ENCODE measurements around the gene HFM1. TPM values are rescaled to one million over a fixed set of nuclear protein-coding genes. Genes with fewer than 3 reads are reported as not detected.

The HFM1 gene

DNA sequence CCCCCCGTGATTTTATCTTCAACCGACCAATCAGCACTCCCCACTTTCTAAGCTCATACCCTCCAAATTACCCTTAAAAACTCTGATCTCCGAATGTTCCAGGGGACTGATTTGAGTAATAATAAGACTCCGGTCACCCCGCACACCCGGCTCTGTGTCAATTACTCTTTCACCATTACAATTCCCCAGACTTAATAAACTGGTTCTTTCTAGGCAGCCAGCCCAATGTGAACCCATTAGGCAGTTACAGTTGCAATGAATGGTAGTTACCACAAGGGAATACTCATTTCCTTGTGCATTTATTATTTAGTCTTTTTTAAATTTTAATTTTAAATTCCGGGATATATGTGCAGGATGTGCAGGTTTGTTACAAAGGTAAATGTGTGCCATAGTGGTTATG lies 177.9 kb downstream of the HFM1 start:
- Histone ChIP-seq H3K9ac (ENCODE audit: low read depth, low read length) (no peak overlapping the region), H3K27me3 (ENCODE audit: control insufficient read depth, insufficient read depth, low read length) (no peaks in the 10 kb centered on the region)

GRCh38 chr1:91224878-91225277 lies 179.8 kb downstream of the HFM1 start:
- no peak overlapping the region for H3K4me3 ChIP-seq (ENCODE audit: low read length)
- no peaks in the 10 kb centered on the region for H3K27me3 ChIP-seq (ENCODE audit: control insufficient read depth, insufficient read depth, low read length)
- no peaks in the 10 kb centered on the region for H3K9me3 ChIP-seq (replicated peaks; ENCODE audit: low read length)
- H3K9ac ChIP-seq (ENCODE audit: low read depth, low read length): no peak overlapping the region
- no peak overlapping the region for H3K4me2 ChIP-seq (ENCODE audit: low read length)
- no peaks in the 10 kb centered on the region for H3K36me3 ChIP-seq (ENCODE audit: insufficient read depth, low read length)
- H3K4me1 ChIP-seq (ENCODE audit: control insufficient read depth, insufficient read depth, low read length): no peaks in the 10 kb centered on the region

More for the DNA sequence above, 177.9 kb downstream of the HFM1 start:
- H3K4me3 ChIP-seq (ENCODE audit: low read length): no peak overlapping the region
- H3K4me1 ChIP-seq (ENCODE audit: control insufficient read depth, insufficient read depth, low read length): no peaks in the 10 kb centered on the region
- no peak overlapping the region for H3K4me2 ChIP-seq (ENCODE audit: low read length)
- no peaks in the 10 kb centered on the region for H3K36me3 ChIP-seq (ENCODE audit: insufficient read depth, low read length)
- H3K9me3 ChIP-seq (replicated peaks; ENCODE audit: low read length): no peaks in the 10 kb centered on the region

GRCh38 chr1:91221017-91221416 lies 183.6 kb downstream of the HFM1 start:
- no peaks in the 10 kb centered on the region for H3K9me3 ChIP-seq (replicated peaks; ENCODE audit: low read length)
- no peaks in the 10 kb centered on the region for H3K4me1 ChIP-seq (ENCODE audit: control insufficient read depth, insufficient read depth, low read length)
- no peak overlapping the region for H3K4me2 ChIP-seq (ENCODE audit: low read length)
- no peak overlapping the region for H3K4me3 ChIP-seq (ENCODE audit: low read length)
- H3K9ac ChIP-seq (ENCODE audit: low read depth, low read length): no peak overlapping the region
- H3K27me3 ChIP-seq (ENCODE audit: control insufficient read depth, insufficient read depth, low read length): no peaks in the 10 kb centered on the region
- H3K36me3 ChIP-seq (ENCODE audit: insufficient read depth, low read length): no peaks in the 10 kb centered on the region

DNA sequence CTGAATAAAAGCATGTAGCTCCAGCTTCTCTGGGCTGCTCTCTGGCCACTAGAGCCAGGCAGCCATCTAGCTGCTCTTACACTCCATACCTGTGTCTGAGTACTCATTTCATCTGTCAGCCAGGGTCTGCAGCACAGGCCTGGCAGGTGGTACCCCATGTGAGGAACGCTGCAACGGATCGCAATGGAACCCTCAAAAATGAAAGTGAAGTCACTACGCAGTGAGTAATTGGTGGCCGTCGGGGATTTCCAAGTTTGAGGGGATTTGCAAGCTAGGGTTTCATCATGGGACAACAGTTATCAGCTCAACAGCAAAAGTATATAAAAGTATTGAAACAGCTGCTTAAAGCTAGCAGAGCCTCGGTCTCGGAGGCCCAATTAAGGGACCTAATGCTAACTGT lies 186.7 kb downstream of the HFM1 start:
- H3K4me3 ChIP-seq (ENCODE audit: low read length): no peak overlapping the region
- H3K4me2 ChIP-seq (ENCODE audit: low read length): no peak overlapping the region
- no peaks in the 10 kb centered on the region for H3K36me3 ChIP-seq (ENCODE audit: insufficient read depth, low read length)
- no peaks in the 10 kb centered on the region for H3K9me3 ChIP-seq (replicated peaks; ENCODE audit: low read length)
- no peaks in the 10 kb centered on the region for H3K27me3 ChIP-seq (ENCODE audit: control insufficient read depth, insufficient read depth, low read length)
- H3K9ac ChIP-seq (ENCODE audit: low read depth, low read length): no peak overlapping the region
- H3K4me1 ChIP-seq (ENCODE audit: control insufficient read depth, insufficient read depth, low read length): no peaks in the 10 kb centered on the region

Small RNAs within 50 kb of the gene (small RNA-seq; reads per million reads assigned to genes)
- not detected for gene RF00019

Measured in skeletal muscle satellite cell (primary cell).